Endothelial cell of umbilical vein (primary cell): ENCODE data around the gene OOSP2. TPM values are rescaled to one million over a fixed set of nuclear protein-coding genes. Genes with fewer than 3 reads are reported as not detected.

Experiments
- BruUV-seq: library from RNA; stranded (reverse); fragments of 400-500 nt; replicated peaks from 2 replicates; lab custom pipeline; 2021; lab: Mats Ljungman, UMichigan
- CTCF ChIA-PET: fragments of 300-600, 350-600 bp; sonication (Branson Sonifier 250); formaldehyde crosslinking; loops from one replicate; lab custom pipeline; 2021; ENCODE audit warnings: antibody characterized with exemption, inconsistent platforms; lab: Charles Lee
- POLR2A ChIA-PET: fragments of 300-600, 350-600 bp; sonication (Branson Sonifier 250); formaldehyde crosslinking; loops from one replicate; lab custom pipeline; 2021; ENCODE audit warnings: antibody characterized with exemption, inconsistent platforms; lab: Charles Lee
- DNase-seq: peaks from one replicate; pipeline ENCODE4 v3.0.0-alpha.2; 2011; ENCODE audit warnings: low read depth, low spot score
- FAIRE-seq: peaks from 2 replicates; lab custom pipeline; 2011; peaks lifted over from hg19 to GRCh38; lab: Jason Lieb, UNC
- H2AFZ ChIP-seq: 2 replicates; pipeline ENCODE4 v1.6.0; 2012; ENCODE audit warnings: low read depth, low read length, control low read depth, inconsistent platforms
- H3K27ac ChIP-seq: 2 replicates; pipeline ENCODE4 v1.5.1; 2011; ENCODE audit warnings: low read depth, mild to moderate bottlenecking, control low read depth, low read length, moderate library complexity; ENCODE audit not compliant: insufficient read depth
- H3K27me3 ChIP-seq, 2 experiments: 2 replicates each; pipeline versions ENCODE4 v1.6.0 to v1.6.1; 2011; ENCODE audit warnings: low read length in 2 of 2, mixed read lengths in 1 of 2; ENCODE audit not compliant: control insufficient read depth in 2 of 2, insufficient read depth in 2 of 2
- H3K36me3 ChIP-seq, 2 experiments: 2 replicates in 1 of 2; 3 replicates in 1 of 2; pipeline ENCODE4 v1.5.1; 2011; ENCODE audit warnings: low read length in 2 of 2, mild to moderate bottlenecking in 1 of 2, moderate library complexity in 1 of 2; ENCODE audit not compliant: control insufficient read depth in 2 of 2, insufficient read depth in 2 of 2; ENCODE audit errors: extremely low read depth in 1 of 2
- H3K4me1 ChIP-seq: 3 replicates; pipeline ENCODE4 v1.5.1; 2011; ENCODE audit warnings: mild to moderate bottlenecking, low read length; ENCODE audit not compliant: control insufficient read depth, insufficient read depth; ENCODE audit errors: extremely low read depth
- H3K4me2 ChIP-seq: 2 replicates; pipeline ENCODE4 v1.6.1; 2011; ENCODE audit warnings: low read length, control low read depth, mixed read lengths; ENCODE audit not compliant: insufficient read depth
- H3K4me3 ChIP-seq, 3 experiments: fragments of 200-600 bp in 1 of 3; sonication (generic), shearing (Covaris generic) in 1 of 3; replicated peaks in 1 of 3; 2 replicates each; pipeline ENCODE4 v1.5.1; 2011 to 2016; ENCODE audit warnings: control low read depth in 3 of 3, low read length in 3 of 3, mild to moderate bottlenecking in 2 of 3, inconsistent platforms in 1 of 3, low read depth in 1 of 3, moderate library complexity in 1 of 3; ENCODE audit not compliant: insufficient read depth in 1 of 3
- H3K79me2 ChIP-seq: 2 replicates; pipeline ENCODE4 v1.6.0; 2012; ENCODE audit warnings: low read length, inconsistent platforms; ENCODE audit not compliant: control insufficient read depth, insufficient read depth
- H3K9ac ChIP-seq: replicated peaks from 2 replicates; pipeline ENCODE3; 2011; ENCODE audit warnings: low read length, control low read depth; ENCODE audit not compliant: insufficient read depth; ENCODE audit errors: extremely low read depth
- H3K9me1 ChIP-seq: replicated peaks from 3 replicates; pipeline ENCODE4 v1.6.0; 2011; ENCODE audit warnings: mild to moderate bottlenecking, low read length; ENCODE audit not compliant: control insufficient read depth, insufficient read depth; ENCODE audit errors: extremely low read depth
- H3K9me3 ChIP-seq: replicated peaks from 2 replicates; pipeline ENCODE4 v1.5.1; 2012; ENCODE audit warnings: low read length, inconsistent platforms; ENCODE audit not compliant: control insufficient read depth, insufficient read depth
- H4K20me1 ChIP-seq: replicated peaks from 2 replicates; pipeline ENCODE3; 2011; ENCODE audit warnings: mild to moderate bottlenecking, low read length; ENCODE audit not compliant: control insufficient read depth, insufficient read depth; ENCODE audit errors: extremely low read depth
- EZH2 ChIP-seq: IDR thresholded peaks from 2 replicates; pipeline ENCODE4 v1.6.1; 2012; ENCODE audit warnings: borderline replicate concordance, low read depth, mild to moderate bottlenecking, moderate library complexity, low read length, inconsistent platforms; ENCODE audit not compliant: severe bottlenecking
- FOS ChIP-seq: IDR thresholded peaks from 2 replicates; pipeline ENCODE4 v1.6.1; 2011; ENCODE audit warnings: mild to moderate bottlenecking, low read length, moderate library complexity, borderline replicate concordance; ENCODE audit not compliant: insufficient read depth
- GATA2 ChIP-seq: IDR thresholded peaks from 2 replicates; pipeline ENCODE4 v1.7.0; 2011; ENCODE audit warnings: low read depth, mild to moderate bottlenecking, moderate library complexity, mixed read lengths, low read length; ENCODE audit not compliant: insufficient read length, insufficient read depth
- JUN ChIP-seq: IDR thresholded peaks from 2 replicates; pipeline ENCODE4 v1.6.1; 2011; ENCODE audit warnings: borderline replicate concordance, low read depth; ENCODE audit not compliant: insufficient read length, insufficient read depth
- MYC ChIP-seq: IDR thresholded peaks from one replicate; pipeline ENCODE4 v1.6.1; 2011; ENCODE audit warnings: mild to moderate bottlenecking, low read depth, low read length
- POLR2A ChIP-seq: IDR thresholded peaks from 2 replicates; pipeline ENCODE4 v1.6.1; 2012; ENCODE audit warnings: low read depth, mild to moderate bottlenecking, control low read depth, low read length
- POLR2AphosphoS5 ChIP-seq: IDR thresholded peaks from 2 replicates; pipeline ENCODE4 v1.6.1; 2012; ENCODE audit warnings: low read depth, mild to moderate bottlenecking, control low read depth, low read length, moderate library complexity; ENCODE audit not compliant: insufficient read depth
- dilution Hi-C: fragments of 300-500 bp; cut with MboI; formaldehyde crosslinking; loops from one replicate; pipeline ENCODE4 v1.15.0; 2019; ENCODE audit warnings: low sequenced_read_pairs; ENCODE audit not compliant: extremely low pct_ligation_motif_present
- intact Hi-C: fragments of 100-400 bp; cut with micrococcal nuclease; formaldehyde crosslinking; loops from one replicate; pipeline ENCODE4 v1.10.0; 2022
- polyA plus RNA-seq, 4 experiments: library from polyadenylated mRNA; depleted of rRNA in 3 of 4; stranded (reverse) in 3 of 4; unstranded in 1 of 4; fragments of >200 nt; gene quantifications; 2 replicates each; pipeline versions ENCODE4 v1.2.1 to v1.2.3, GENCODE V29; 2011 to 2012; ENCODE audit warnings: missing spikeins in 1 of 4
- total RNA-seq: library from RNA; stranded (reverse); gene quantifications from 2 replicates; pipeline ENCODE4 v1.2.3, GENCODE V29; 2021
- TF ChIP-seq, protein P1 (sequence below): IDR thresholded peaks from 2 replicates; pipeline ENCODE4 v1.6.1; 2011; ENCODE audit not compliant: insufficient read depth, insufficient read length
- TF ChIP-seq, protein P2 (sequence below), 2 donors: IDR thresholded peaks; 1 replicate in 1 of 2; 2 replicates in 1 of 2; pipeline ENCODE4 v1.5.1; 2011; ENCODE audit warnings: low read length in 2 of 2, mild to moderate bottlenecking in 2 of 2, moderate library complexity in 2 of 2, control low read depth in 1 of 2, inconsistent platforms in 1 of 2, low read depth in 1 of 2; ENCODE audit not compliant: insufficient read depth in 1 of 2; ENCODE audit errors: extremely low read depth in 1 of 2

The OOSP2 gene
- total and polyA plus RNA-seq, 2 donors (not counting 3 experiments of a cell fraction or from before 2014, with no cell fraction given) = not detected

DNA sequence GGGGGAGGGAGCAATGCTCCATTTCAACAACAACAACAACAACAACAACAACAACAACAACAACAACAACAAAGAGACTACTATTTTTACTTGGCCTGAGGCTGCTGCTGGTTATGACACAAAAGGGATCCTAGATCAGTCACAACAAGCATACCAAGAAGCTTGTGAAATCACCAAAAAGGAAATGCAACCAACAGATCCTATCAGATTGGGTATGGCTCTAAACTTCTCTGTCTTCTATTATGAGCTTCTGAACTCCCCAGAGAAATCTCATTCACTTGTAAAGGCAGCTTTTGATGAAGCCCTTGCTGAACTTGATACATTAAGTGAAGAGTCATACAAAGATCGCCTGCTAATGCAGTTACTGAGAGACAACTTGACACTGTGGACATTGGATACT is 37.8 kb downstream of the OOSP2 start:
- FAIRE-seq (no peak), DNase-seq (no peak)
- dilution Hi-C loops (no loop called here), intact Hi-C loops (no loop called here)
- no TSS peak for BruUV-seq
- Histone ChIP-seq H3K4me1 (peaks cover 2% of the 10 kb centered on the region), H3K9ac (no peak overlapping the region), H3K27ac (no peak overlapping the region), H3K79me2 (no peaks in the 10 kb centered on the region), H2AFZ (no peak overlapping the region), H3K4me2 (no peak overlapping the region), H3K36me3 (no peaks in the 10 kb centered on the region), H3K4me3 (no peak overlapping the region), H3K9me1 (no peaks in the 10 kb centered on the region), H4K20me1 (no peaks in the 10 kb centered on the region), H3K9me3 (no peaks in the 10 kb centered on the region), H3K27me3 (peaks cover 0 to 2% of the 10 kb centered on the region in 2 experiments)
- ChIA-PET POLR2A (no interaction called here), CTCF (interaction anchor here (1.0 kb wide), 1 partner anchor 10 kb away, joined by 3 read pairs; the partner anchor contains the start of gene MS4A2)
- no peak for TF ChIP-seq EZH2
- no peak for TF ChIP-seq MYC
- no peak for TF ChIP-seq GATA2
- no peak for TF ChIP-seq POLR2AphosphoS5
- TF ChIP-seq POLR2A = no peak
- TF ChIP-seq, protein P1, sequence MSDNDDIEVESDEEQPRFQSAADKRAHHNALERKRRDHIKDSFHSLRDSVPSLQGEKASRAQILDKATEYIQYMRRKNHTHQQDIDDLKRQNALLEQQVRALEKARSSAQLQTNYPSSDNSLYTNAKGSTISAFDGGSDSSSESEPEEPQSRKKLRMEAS = no peak
- TF ChIP-seq, protein P2, sequence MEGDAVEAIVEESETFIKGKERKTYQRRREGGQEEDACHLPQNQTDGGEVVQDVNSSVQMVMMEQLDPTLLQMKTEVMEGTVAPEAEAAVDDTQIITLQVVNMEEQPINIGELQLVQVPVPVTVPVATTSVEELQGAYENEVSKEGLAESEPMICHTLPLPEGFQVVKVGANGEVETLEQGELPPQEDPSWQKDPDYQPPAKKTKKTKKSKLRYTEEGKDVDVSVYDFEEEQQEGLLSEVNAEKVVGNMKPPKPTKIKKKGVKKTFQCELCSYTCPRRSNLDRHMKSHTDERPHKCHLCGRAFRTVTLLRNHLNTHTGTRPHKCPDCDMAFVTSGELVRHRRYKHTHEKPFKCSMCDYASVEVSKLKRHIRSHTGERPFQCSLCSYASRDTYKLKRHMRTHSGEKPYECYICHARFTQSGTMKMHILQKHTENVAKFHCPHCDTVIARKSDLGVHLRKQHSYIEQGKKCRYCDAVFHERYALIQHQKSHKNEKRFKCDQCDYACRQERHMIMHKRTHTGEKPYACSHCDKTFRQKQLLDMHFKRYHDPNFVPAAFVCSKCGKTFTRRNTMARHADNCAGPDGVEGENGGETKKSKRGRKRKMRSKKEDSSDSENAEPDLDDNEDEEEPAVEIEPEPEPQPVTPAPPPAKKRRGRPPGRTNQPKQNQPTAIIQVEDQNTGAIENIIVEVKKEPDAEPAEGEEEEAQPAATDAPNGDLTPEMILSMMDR (IDR thresholded peaks at IDR 0.05; ENCODE audit: extremely low read depth in 1 of 2, insufficient read depth in 1 of 2, low read depth in 1 of 2, low read length in 2 of 2) = no peak
- no peak for TF ChIP-seq FOS
- TF ChIP-seq JUN = no peak
